Gastrocnemius medialis (tissue), 4 donors: ENCODE measurements around the gene TMEM253. TPM values are rescaled to one million over a fixed set of nuclear protein-coding genes. Genes with fewer than 3 reads are reported as not detected.

Experiments used
- ATAC-seq, 2 donors: fragments of 150-250 bp; one replicate each; pipeline ENCODE4 v1.9.1; 2016
- DNase-seq, 2 donors: peaks; one replicate each; pipeline ENCODE4 v3.0.0-alpha.2; 2019
- H3K27ac ChIP-seq, 4 donors: fragments of 200-600 bp; sonication (generic); 1 replicate in 1 of 4; 2 replicates in 3 of 4; pipeline ENCODE4 v1.5.1; 2016 to 2018; ENCODE audit warnings: mild to moderate bottlenecking in 2 of 4, moderate library complexity in 1 of 4
- H3K27me3 ChIP-seq, 3 donors: fragments of 200-600 bp; sonication (generic) in 2 of 3; 1 replicate in 1 of 3; 2 replicates in 2 of 3; pipeline versions ENCODE4 v1.5.1 to v1.6.0; 2016 to 2019; ENCODE audit warnings: mild to moderate bottlenecking in 1 of 3, moderate library complexity in 1 of 3
- H3K36me3 ChIP-seq, 2 donors: fragments of 200-600 bp; sonication (generic) in 1 of 2; one replicate each; pipeline ENCODE4 v1.5.1; 2017 to 2018
- H3K4me1 ChIP-seq, 2 donors: fragments of 200-600 bp; sonication (generic) in 1 of 2; one replicate each; pipeline ENCODE4 v1.5.1; 2016 to 2017; ENCODE audit warnings: mild to moderate bottlenecking in 2 of 2
- H3K4me3 ChIP-seq, 4 donors: fragments of 200-600 bp; sonication (generic) in 3 of 4; 1 replicate in 1 of 4; 2 replicates in 3 of 4; pipeline ENCODE4 v1.5.1; 2016 to 2019; ENCODE audit warnings: mild to moderate bottlenecking in 2 of 4
- H3K9me3 ChIP-seq, 3 donors: fragments of 200-600 bp; sonication (generic) in 2 of 3; 1 replicate in 1 of 3; 2 replicates in 2 of 3; pipeline ENCODE4 v1.5.1; 2016 to 2019
- POLR2A ChIP-seq, 2 donors: fragments of 450-650 bp; IDR thresholded peaks; one replicate each; pipeline ENCODE4 v1.6.1; 2017; ENCODE audit warnings: antibody characterized with exemption in 2 of 2, mild to moderate bottlenecking in 2 of 2, moderate library complexity in 2 of 2
- in situ Hi-C, 4 donors: fragments of 200-750 bp; cut with MboI; loops; one replicate each; pipeline versions ENCODE4 v1.15.0 to v1.8.0; 2017; ENCODE audit warnings: low sequenced_read_pairs in 4 of 4
- intact Hi-C: fragments of 100-400 bp; cut with DNase I; formaldehyde crosslinking; loops from one replicate; pipeline ENCODE4 v1.15.1; 2023; ENCODE audit warnings: low total_unique reads
- total RNA-seq, 4 donors: library from RNA; depleted of rRNA; stranded (reverse); fragments of >200 nt; gene quantifications; one replicate each; pipeline versions ENCODE4 v1.1.0 to v1.2.3, GENCODE V29; 2016
- TF ChIP-seq, protein P1 (sequence below), 5 experiments: fragments of 450-650 bp in 3 of 5; fragments of 200-600 bp in 2 of 5; sonication (generic) in 2 of 5; IDR thresholded peaks in 4 of 5; conservative IDR thresholded peaks in 1 of 5; 1 replicate in 4 of 5; 2 replicates in 1 of 5; pipeline ENCODE4 v1.5.1; 2016 to 2019; ENCODE audit warnings: antibody characterized with exemption in 5 of 5, mild to moderate bottlenecking in 3 of 5, moderate library complexity in 3 of 5

The TMEM253 gene
- total RNA-seq, 4 donors from 2014 or later = 0.19 to 0.35 TPM; not detected in 2

DNA sequence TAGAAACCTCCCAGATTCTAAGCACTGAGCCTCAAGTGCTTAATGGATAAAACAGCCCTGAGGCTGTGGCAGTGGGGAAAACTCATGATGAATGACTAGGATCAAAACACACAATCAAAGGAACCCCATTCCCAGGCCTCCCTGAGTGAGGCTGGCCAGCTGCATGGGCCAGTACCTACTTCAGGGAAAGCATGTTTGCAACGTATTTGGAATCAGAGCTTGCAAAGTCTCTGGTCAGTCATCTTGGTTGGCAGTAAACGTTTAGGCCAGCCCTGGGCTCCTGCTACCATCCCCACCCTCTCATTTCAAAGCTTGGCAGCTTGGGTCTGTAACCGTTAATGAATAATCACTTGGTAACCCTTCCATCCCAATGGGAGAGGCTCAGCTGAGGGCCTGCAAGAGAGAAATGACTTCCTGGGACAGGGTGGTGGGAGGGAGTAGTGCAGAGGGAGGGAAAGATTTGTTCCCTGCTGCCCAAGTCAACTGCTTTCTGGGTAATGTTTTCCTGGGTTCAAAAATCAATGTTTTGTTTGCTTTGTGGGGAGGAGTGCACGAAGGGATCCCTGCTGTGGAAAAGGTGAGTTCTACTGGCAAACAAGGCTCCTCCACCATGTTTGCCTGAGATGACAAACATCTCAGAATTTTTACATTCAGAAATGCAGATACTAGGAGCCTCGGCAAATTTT lies 45.3 kb upstream of the TMEM253 start:
- intact Hi-C loops = loop anchor here (5.0 kb wide), 1 partner anchor 42 kb away; the partner anchor contains the start of gene ZNF219
- TF ChIP-seq POLR2A (IDR thresholded peaks at IDR 0.05) = no peak
- TF ChIP-seq, protein P1, sequence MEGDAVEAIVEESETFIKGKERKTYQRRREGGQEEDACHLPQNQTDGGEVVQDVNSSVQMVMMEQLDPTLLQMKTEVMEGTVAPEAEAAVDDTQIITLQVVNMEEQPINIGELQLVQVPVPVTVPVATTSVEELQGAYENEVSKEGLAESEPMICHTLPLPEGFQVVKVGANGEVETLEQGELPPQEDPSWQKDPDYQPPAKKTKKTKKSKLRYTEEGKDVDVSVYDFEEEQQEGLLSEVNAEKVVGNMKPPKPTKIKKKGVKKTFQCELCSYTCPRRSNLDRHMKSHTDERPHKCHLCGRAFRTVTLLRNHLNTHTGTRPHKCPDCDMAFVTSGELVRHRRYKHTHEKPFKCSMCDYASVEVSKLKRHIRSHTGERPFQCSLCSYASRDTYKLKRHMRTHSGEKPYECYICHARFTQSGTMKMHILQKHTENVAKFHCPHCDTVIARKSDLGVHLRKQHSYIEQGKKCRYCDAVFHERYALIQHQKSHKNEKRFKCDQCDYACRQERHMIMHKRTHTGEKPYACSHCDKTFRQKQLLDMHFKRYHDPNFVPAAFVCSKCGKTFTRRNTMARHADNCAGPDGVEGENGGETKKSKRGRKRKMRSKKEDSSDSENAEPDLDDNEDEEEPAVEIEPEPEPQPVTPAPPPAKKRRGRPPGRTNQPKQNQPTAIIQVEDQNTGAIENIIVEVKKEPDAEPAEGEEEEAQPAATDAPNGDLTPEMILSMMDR (IDR thresholded peaks at IDR 0.05 in 4 of 5, conservative IDR thresholded peaks at IDR 0.05 in 1 of 5) = no peak
- no peaks in the 10 kb centered on the region for H3K36me3 ChIP-seq
- H3K9me3 ChIP-seq = no peaks in the 10 kb centered on the region
- in situ Hi-C loops = loop anchor here in 1 of 4 donors (25.0 kb wide), 1 partner anchor 368 kb away; the partner anchor contains the start of genes ANG and RNASE4
- no peak overlapping the region for H3K27ac ChIP-seq
- ATAC-seq (no peak), DNase-seq (no peak)
- no peaks in the 10 kb centered on the region for H3K27me3 ChIP-seq
- no peaks in the 10 kb centered on the region for H3K4me1 ChIP-seq
- no peak overlapping the region for H3K4me3 ChIP-seq

DNA sequence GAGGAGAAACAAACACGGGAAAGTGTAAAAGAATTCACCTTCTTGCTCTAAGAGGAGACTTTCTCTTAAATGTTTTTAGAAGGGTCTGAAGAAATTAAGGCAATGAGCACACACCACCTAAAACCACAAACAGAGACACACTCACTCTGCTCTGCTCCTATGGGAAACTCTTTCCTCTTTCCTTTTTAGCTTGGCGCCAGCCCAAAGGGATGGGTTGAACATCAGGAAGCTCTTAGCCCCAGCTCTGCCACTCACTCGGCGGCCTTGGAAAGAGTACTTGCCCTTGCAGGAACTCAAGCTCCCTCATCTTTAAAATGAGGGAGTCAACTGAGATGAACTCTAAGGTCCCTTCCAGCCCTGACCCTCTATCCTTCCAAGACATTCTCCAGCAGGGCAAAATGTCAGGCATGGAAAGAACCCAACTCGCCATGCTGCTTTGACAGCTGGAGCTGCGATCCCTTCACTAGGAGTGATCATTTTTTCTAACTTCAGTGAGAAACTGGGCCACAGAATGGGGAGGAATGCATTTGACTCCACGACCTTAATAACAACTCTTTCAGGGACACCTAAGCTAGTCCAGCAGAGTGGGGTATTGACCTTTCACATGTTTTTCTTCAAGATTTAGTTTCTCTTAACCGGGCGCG lies 44.2 kb upstream of the TMEM253 start:
- Histone ChIP-seq H3K4me1 (no peaks in the 10 kb centered on the region), H3K4me3 (no peak overlapping the region), H3K36me3 (no peaks in the 10 kb centered on the region), H3K27me3 (no peaks in the 10 kb centered on the region), H3K9me3 (no peaks in the 10 kb centered on the region), H3K27ac (no peak overlapping the region)
- TF ChIP-seq, protein P1 (IDR thresholded peaks at IDR 0.05 in 4 of 5, conservative IDR thresholded peaks at IDR 0.05 in 1 of 5) = no peak
- no peak for TF ChIP-seq POLR2A (IDR thresholded peaks at IDR 0.05)
- intact Hi-C loops = loop anchor here (5.0 kb wide), 1 partner anchor 41 kb away; the partner anchor contains the start of gene ZNF219
- no peak for DNase-seq
- no peak for ATAC-seq
- in situ Hi-C loops = loop anchor here in 1 of 4 donors (25.0 kb wide), 1 partner anchor 369 kb away; the partner anchor contains the start of genes ANG and RNASE4

- ATAC-seq (no peak), DNase-seq (no peak)
- Histone ChIP-seq H3K9me3 (no peaks in the 10 kb centered on the region), H3K4me1 (no peaks in the 10 kb centered on the region), H3K4me3 (no peak within 1 kb of the TSS), H3K27ac (no peak within 1 kb of the TSS), H3K36me3 (no peaks in the 10 kb centered on the region), H3K27me3 (no peaks in the 10 kb centered on the region)
- TF ChIP-seq POLR2A (IDR thresholded peaks at IDR 0.05) = no peak
- TF ChIP-seq, protein P1 (IDR thresholded peaks at IDR 0.05 in 4 of 5, conservative IDR thresholded peaks at IDR 0.05 in 1 of 5) = no peak
- intact Hi-C loops = loop anchor here (5.0 kb wide), 1 partner anchor 39 kb away; the partner anchor contains the start of gene ZNF219
- in situ Hi-C loops = loop anchor here in 1 of 4 donors (25.0 kb wide), 1 partner anchor 371 kb away; the partner anchor contains the start of genes ANG and RNASE4
Observed at GRCh38 chr14:21057803-21058675, 42.8 kb upstream of the TMEM253 start, which contains the start of gene RNASE8. Gene RNASE8 (plus strand): TSS chr14:21057822. CDS start chr14:21057893, 71 bp downstream.

- Histone ChIP-seq H3K27me3 (no peaks in the 10 kb centered on the region), H3K4me3 (no peak overlapping the region), H3K9me3 (no peaks in the 10 kb centered on the region), H3K36me3 (no peaks in the 10 kb centered on the region), H3K4me1 (no peaks in the 10 kb centered on the region), H3K27ac (no peak overlapping the region)
- DNase-seq (no peak), ATAC-seq (no peak)
- in situ Hi-C loops (loop anchor here in 1 of 4 donors (25.0 kb wide), 1 partner anchor 372 kb away; the partner anchor contains the start of genes ANG and RNASE4), intact Hi-C loops (loop anchor here (5.0 kb wide), 1 partner anchor 38 kb away; the partner anchor contains the start of gene ZNF219)
- TF ChIP-seq, protein P1 (IDR thresholded peaks at IDR 0.05 in 4 of 5, conservative IDR thresholded peaks at IDR 0.05 in 1 of 5) = no peak
- TF ChIP-seq POLR2A (IDR thresholded peaks at IDR 0.05) = no peak
Observed at GRCh38 chr14:21058903-21059302, 42.0 kb upstream of the TMEM253 start.
